Subcutaneous abdominal adipose tissue (tissue), 5 donors: Measurements from ENCODE around the gene TMEM266.
"Not testable (repeated sequence)": the region's sequence is repeated elsewhere in the genome, so short reads cannot be mapped to it uniquely, and the experiment has no call there.

ENCODE experiments used
- H3K27ac ChIP-seq: one replicate; pipeline ENCODE4 v1.7.0; 2013; ENCODE audit warnings: low read depth, mild to moderate bottlenecking, inconsistent platforms, low read length, moderate library complexity
- H3K27me3 ChIP-seq, 5 donors: one replicate each; pipeline ENCODE4 v1.7.0; 2013; ENCODE audit warnings: low read length in 5 of 5, inconsistent platforms in 1 of 5; ENCODE audit not compliant: control insufficient read depth in 5 of 5, insufficient read depth in 4 of 5
- H3K36me3 ChIP-seq, 5 donors: one replicate each; pipeline ENCODE4 v1.7.0; 2013; ENCODE audit warnings: low read length in 5 of 5; ENCODE audit not compliant: control insufficient read depth in 5 of 5, insufficient read depth in 5 of 5
- H3K4me1 ChIP-seq, 5 donors: one replicate each; pipeline ENCODE4 v1.7.0; 2013; ENCODE audit warnings: low read length in 5 of 5, mild to moderate bottlenecking in 3 of 5, moderate library complexity in 1 of 5; ENCODE audit not compliant: control insufficient read depth in 5 of 5, insufficient read depth in 5 of 5
- H3K4me3 ChIP-seq, 5 donors: one replicate each; pipeline ENCODE4 v1.7.0; 2013; ENCODE audit warnings: low read length in 5 of 5, low read depth in 1 of 5
- H3K9ac ChIP-seq, 5 donors: one replicate each; pipeline ENCODE4 v1.7.0; 2013; ENCODE audit warnings: low read length in 5 of 5, mild to moderate bottlenecking in 4 of 5, moderate library complexity in 3 of 5
- H3K9me3 ChIP-seq, 5 donors: one replicate each; pipeline ENCODE4 v1.7.0; 2013; ENCODE audit warnings: low read length in 5 of 5; ENCODE audit not compliant: control insufficient read depth in 5 of 5
- donor health status: healthy.
- donor health status: healthy.
- donor health status: healthy.
- donor health status: healthy.
- donor health status: healthy.

Gene TMEM266

GRCh38 chr15:76038512-76038911, 21.3 kb upstream of the TMEM266 start:
- Histone ChIP-seq H3K9me3 (peaks cover 0 to 14% (median 4%) of the 10 kb centered on the region in 5 donors), H3K36me3 (no peaks in the 10 kb centered on the region), H3K27ac (no peak overlapping the region), H3K4me1 (no peaks in the 10 kb centered on the region), H3K27me3 (peaks cover 0 to 4% (median 0%) of the 10 kb centered on the region in 5 donors), H3K4me3 (no peak overlapping the region), H3K9ac (no peak overlapping the region)

- not testable (repeated sequence) for H3K36me3 ChIP-seq, H3K4me3 ChIP-seq, H3K9ac ChIP-seq, H3K27ac ChIP-seq, H3K9me3 ChIP-seq
- peaks cover 3 to 15% (median 9%) of the 10 kb centered on the region in 5 donors for H3K27me3 ChIP-seq
- H3K4me1 ChIP-seq, result peaks cover 0 to 13% (median 10%) of the 10 kb centered on the region in 5 donors
Observed at GRCh38 chr15:76054201-76054600, 5.6 kb upstream of the TMEM266 start.

DNA sequence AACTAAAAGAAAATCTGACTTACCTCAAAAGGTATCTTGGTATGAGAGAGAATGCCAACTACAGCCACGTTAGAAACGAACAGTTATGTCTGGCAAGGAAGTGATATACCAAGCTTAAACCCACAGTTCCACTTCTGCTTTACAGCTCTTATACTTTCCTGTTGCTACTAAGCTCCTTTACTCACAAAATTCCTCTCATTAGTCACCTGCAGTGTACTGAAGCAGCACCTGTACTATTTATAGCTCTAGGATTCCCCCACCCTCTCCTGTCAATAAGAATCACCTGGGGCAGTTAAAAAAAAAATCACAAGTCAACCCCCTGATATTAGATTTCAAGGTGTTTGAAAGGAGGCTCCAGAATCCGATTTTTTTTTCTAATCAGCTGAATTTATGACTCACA, 2.9 kb upstream of the TMEM266 start:
- Histone ChIP-seq H3K9ac (peak overlapping the region in 1 of 5 donors; percentile 58), H3K4me3 (no peak overlapping the region), H3K27ac (no peak overlapping the region), H3K4me1 (peaks cover 0 to 22% (median 19%) of the 10 kb centered on the region in 5 donors), H3K27me3 (peaks cover 3 to 23% (median 16%) of the 10 kb centered on the region in 5 donors), H3K9me3 (no peaks in the 10 kb centered on the region), H3K36me3 (no peaks in the 10 kb centered on the region)

GRCh38 chr15:76057332-76058000, 2.3 kb upstream of the TMEM266 start:
- peak overlapping the region in 1 of 5 donors; percentile 43 for H3K4me3 ChIP-seq
- no peaks in the 10 kb centered on the region for H3K36me3 ChIP-seq
- peaks cover 0 to 22% (median 19%) of the 10 kb centered on the region in 5 donors for H3K4me1 ChIP-seq
- H3K27me3 ChIP-seq, result peaks cover 3 to 25% (median 16%) of the 10 kb centered on the region in 5 donors
- H3K9ac ChIP-seq, result peak overlapping the region in 1 of 5 donors; percentile 58
- no peaks in the 10 kb centered on the region for H3K9me3 ChIP-seq
- H3K27ac ChIP-seq, result no peak overlapping the region

GRCh38 chr15:76058714-76059319, 968 bp upstream of the TMEM266 start:
- H3K27ac ChIP-seq, result no peak overlapping the region
- peaks cover 0 to 22% (median 19%) of the 10 kb centered on the region in 5 donors for H3K4me1 ChIP-seq
- H3K9ac ChIP-seq, result peak overlapping the region in 1 of 5 donors; percentile 31
- peaks cover 4 to 33% (median 16%) of the 10 kb centered on the region in 5 donors for H3K27me3 ChIP-seq
- peak overlapping the region; percentile 48 to 75 (median 62) for H3K4me3 ChIP-seq
- H3K36me3 ChIP-seq, result no peaks in the 10 kb centered on the region
- H3K9me3 ChIP-seq, result no peaks in the 10 kb centered on the region

- peaks cover 6 to 39% (median 16%) of the 10 kb centered on the region in 5 donors for H3K27me3 ChIP-seq
- peak overlapping the region in 1 of 5 donors; percentile 62 for H3K9ac ChIP-seq
Observed at GRCh38 chr15:76060118-76060989, 569 bp downstream of the TMEM266 start.

GRCh38 chr15:76061700-76062099, 1.9 kb downstream of the TMEM266 start:
- Histone ChIP-seq H3K27me3 (peaks cover 6 to 38% (median 16%) of the 10 kb centered on the region in 5 donors), H3K4me3 (no peak overlapping the region), H3K4me1 (peaks cover 0 to 22% (median 19%) of the 10 kb centered on the region in 5 donors), H3K36me3 (no peaks in the 10 kb centered on the region), H3K9me3 (no peaks in the 10 kb centered on the region), H3K9ac (no peak overlapping the region), H3K27ac (no peak overlapping the region)

More at GRCh38 chr15:76060118-76060989, 569 bp downstream of the TMEM266 start:
- Histone ChIP-seq H3K9me3 (no peaks in the 10 kb centered on the region), H3K4me3 (peak overlapping the region; percentile 42 to 73 (median 61)), H3K4me1 (peaks cover 0 to 22% (median 19%) of the 10 kb centered on the region in 5 donors), H3K36me3 (no peaks in the 10 kb centered on the region), H3K27ac (no peak overlapping the region)

- no peaks in the 10 kb centered on the region for H3K36me3 ChIP-seq
- no peak overlapping the region for H3K4me3 ChIP-seq
- H3K27me3 ChIP-seq, result peaks cover 6 to 38% (median 16%) of the 10 kb centered on the region in 5 donors
- no peaks in the 10 kb centered on the region for H3K9me3 ChIP-seq
- no peak overlapping the region for H3K27ac ChIP-seq
- H3K4me1 ChIP-seq, result peaks cover 0 to 18% (median 17%) of the 10 kb centered on the region in 5 donors
- H3K9ac ChIP-seq, result no peak overlapping the region
Observed at GRCh38 chr15:76062286-76062685, 2.5 kb downstream of the TMEM266 start.

- peaks cover 0 to 27% (median 6%) of the 10 kb centered on the region in 5 donors for H3K27me3 ChIP-seq
- peaks cover 0 to 8% (median 7%) of the 10 kb centered on the region in 5 donors for H3K4me1 ChIP-seq
- no peaks in the 10 kb centered on the region for H3K9me3 ChIP-seq
- H3K36me3 ChIP-seq, result no peaks in the 10 kb centered on the region
- no peak overlapping the region for H3K9ac ChIP-seq
- no peak overlapping the region for H3K27ac ChIP-seq
- H3K4me3 ChIP-seq, result no peak overlapping the region
Observed at GRCh38 chr15:76064375-76064774, 4.6 kb downstream of the TMEM266 start.
